CD1c-positive myeloid dendritic cell (primary cell): ENCODE data around the gene RASGEF1B.

Experiments
- DNase-seq: peaks from one replicate; pipeline ENCODE4 v3.0.0-alpha.2; 2016; ENCODE audit errors: extremely low spot score

RASGEF1B gene

GRCh38 chr4:81398379-81398778 lies 73.3 kb downstream of the RASGEF1B start:
- no peak for DNase-seq

GRCh38 chr4:81397635-81398034 lies 74.1 kb downstream of the RASGEF1B start:
- DNase-seq: no peak

GRCh38 chr4:81395239-81395638 lies 76.5 kb downstream of the RASGEF1B start:
- DNase-seq: no peak

- no peak for DNase-seq
Measured at GRCh38 chr4:81392164-81392563, 79.5 kb downstream of the RASGEF1B start.

- no peak for DNase-seq
Measured at GRCh38 chr4:81389720-81390119, 82.0 kb downstream of the RASGEF1B start.

- DNase-seq: no peak
Measured at GRCh38 chr4:81380437-81380836, 91.3 kb downstream of the RASGEF1B start.

GRCh38 chr4:81378386-81378785 lies 93.3 kb downstream of the RASGEF1B start:
- no peak for DNase-seq

- no peak for DNase-seq
Measured at GRCh38 chr4:81377191-81377590, 94.5 kb downstream of the RASGEF1B start.

GRCh38 chr4:81376720-81377119 lies 95.0 kb downstream of the RASGEF1B start:
- DNase-seq: no peak
